Nephron (organoid): Measurements from ENCODE around the gene TSNAX.

Source experiments
- H3K27ac Mint-ChIP-seq, 3 experiments: 2 replicates each; pipeline ENCODE4 v1.8.0; 2020; ENCODE audit warnings: mixed read lengths in 3 of 3, mild to moderate bottlenecking in 2 of 3, moderate library complexity in 1 of 3
- H3K27me3 Mint-ChIP-seq: 2 replicates; pipeline ENCODE4 v1.8.0; 2021; ENCODE audit warnings: low read depth, mild to moderate bottlenecking, moderate library complexity, mixed read lengths
- H3K36me3 Mint-ChIP-seq: 2 replicates; pipeline ENCODE4 v1.8.0; 2020; ENCODE audit warnings: low read depth, mixed read lengths
- H3K4me1 Mint-ChIP-seq: 2 replicates; pipeline ENCODE4 v1.8.0; 2020; ENCODE audit warnings: mixed read lengths
- H3K4me3 Mint-ChIP-seq, 3 experiments: 2 replicates each; pipeline ENCODE4 v1.8.0; 2020; ENCODE audit warnings: mild to moderate bottlenecking in 3 of 3, mixed read lengths in 3 of 3, moderate library complexity in 2 of 3
- H3K9me3 Mint-ChIP-seq: 2 replicates; pipeline ENCODE4 v1.8.0; 2020; ENCODE audit warnings: mixed read lengths
- TF ChIP-seq, protein P1 (sequence below), 3 experiments: fragments of 200-600 bp; sonication (generic); IDR thresholded peaks; one replicate each; pipeline ENCODE4 v1.5.0; 2021; ENCODE audit warnings: antibody characterized with exemption in 3 of 3; ENCODE audit not compliant: unreplicated experiment in 3 of 3

TSNAX gene

DNA sequence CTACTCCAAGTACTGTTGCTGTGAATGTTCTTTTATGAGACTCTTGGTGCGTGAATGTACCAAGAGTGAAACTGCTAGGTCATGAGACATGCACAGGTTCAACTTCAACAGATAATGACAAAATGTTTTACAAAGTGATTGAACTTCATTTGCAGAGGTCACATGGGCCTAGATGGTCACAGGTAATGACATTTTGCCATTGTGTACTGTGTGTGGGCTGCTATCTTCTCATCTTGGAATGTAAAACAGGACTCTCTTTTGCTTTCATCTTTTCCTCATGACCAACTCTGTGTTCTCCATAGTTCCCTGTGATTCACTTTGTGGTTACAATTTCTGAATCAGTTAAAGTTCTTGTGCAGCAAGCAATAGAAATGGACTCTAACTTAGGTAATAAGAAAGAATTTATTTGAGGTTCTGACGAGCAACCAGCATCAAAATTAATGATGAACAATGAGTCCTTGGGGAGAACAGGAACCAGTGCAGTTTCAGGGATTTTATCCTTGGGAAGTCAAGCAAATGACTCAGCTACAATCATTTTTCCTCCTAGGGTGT is 16.2 kb upstream of the TSNAX start:
- TF ChIP-seq, protein P1, sequence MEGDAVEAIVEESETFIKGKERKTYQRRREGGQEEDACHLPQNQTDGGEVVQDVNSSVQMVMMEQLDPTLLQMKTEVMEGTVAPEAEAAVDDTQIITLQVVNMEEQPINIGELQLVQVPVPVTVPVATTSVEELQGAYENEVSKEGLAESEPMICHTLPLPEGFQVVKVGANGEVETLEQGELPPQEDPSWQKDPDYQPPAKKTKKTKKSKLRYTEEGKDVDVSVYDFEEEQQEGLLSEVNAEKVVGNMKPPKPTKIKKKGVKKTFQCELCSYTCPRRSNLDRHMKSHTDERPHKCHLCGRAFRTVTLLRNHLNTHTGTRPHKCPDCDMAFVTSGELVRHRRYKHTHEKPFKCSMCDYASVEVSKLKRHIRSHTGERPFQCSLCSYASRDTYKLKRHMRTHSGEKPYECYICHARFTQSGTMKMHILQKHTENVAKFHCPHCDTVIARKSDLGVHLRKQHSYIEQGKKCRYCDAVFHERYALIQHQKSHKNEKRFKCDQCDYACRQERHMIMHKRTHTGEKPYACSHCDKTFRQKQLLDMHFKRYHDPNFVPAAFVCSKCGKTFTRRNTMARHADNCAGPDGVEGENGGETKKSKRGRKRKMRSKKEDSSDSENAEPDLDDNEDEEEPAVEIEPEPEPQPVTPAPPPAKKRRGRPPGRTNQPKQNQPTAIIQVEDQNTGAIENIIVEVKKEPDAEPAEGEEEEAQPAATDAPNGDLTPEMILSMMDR (IDR thresholded peaks at IDR 0.05; ENCODE audit: unreplicated experiment in 3 of 3) = no peak
- no peaks in the 10 kb centered on the region for H3K27me3 Mint-ChIP-seq
- H3K9me3 Mint-ChIP-seq = no peaks in the 10 kb centered on the region
- no peaks in the 10 kb centered on the region for H3K36me3 Mint-ChIP-seq
- no peak overlapping the region for H3K27ac Mint-ChIP-seq
- no peaks in the 10 kb centered on the region for H3K4me1 Mint-ChIP-seq
- no peak overlapping the region for H3K4me3 Mint-ChIP-seq

DNA sequence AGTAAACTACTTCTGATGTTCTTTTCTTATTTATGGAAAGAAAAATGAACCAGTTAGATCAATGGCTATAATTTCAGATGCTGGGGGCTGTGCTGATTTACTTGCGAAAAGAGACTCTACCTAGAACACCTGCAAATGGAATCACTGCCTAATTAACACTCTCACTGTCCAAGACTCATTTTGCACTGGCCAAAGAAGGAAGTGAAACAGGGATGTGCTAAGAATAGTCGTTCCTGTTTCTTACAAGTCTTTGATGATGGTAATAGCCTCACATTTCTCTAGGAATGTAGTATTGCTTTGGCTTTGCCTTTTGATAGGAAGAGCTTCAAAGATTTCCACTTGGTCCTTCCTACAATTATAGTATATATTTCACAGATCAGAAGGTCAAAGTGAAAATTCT is 12.7 kb upstream of the TSNAX start:
- H3K4me1 Mint-ChIP-seq = no peaks in the 10 kb centered on the region
- H3K27me3 Mint-ChIP-seq = no peaks in the 10 kb centered on the region
- no peak overlapping the region for H3K27ac Mint-ChIP-seq
- H3K4me3 Mint-ChIP-seq = no peak overlapping the region
- H3K36me3 Mint-ChIP-seq = no peaks in the 10 kb centered on the region
- no peaks in the 10 kb centered on the region for H3K9me3 Mint-ChIP-seq
- TF ChIP-seq, protein P1 (IDR thresholded peaks at IDR 0.05; ENCODE audit: unreplicated experiment in 3 of 3) = no peak

DNA sequence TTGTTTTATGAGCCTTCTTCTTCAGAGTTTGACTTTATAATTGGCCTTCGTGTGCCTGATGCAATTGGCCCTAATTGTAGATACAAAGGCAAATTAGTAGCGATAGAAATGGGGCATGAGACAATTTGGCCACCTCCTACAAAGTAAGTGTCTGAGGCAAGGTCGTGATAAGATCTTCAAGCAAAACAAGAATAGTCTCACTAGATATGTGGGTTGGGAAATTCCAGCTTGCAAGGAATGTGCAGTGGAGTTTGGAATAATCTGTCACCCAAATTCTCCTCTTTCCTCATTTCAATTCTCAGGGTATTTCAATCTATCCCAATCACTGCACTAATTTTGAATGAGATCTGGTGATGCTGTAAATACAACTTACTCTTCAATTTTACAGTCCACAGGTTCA is 11.4 kb upstream of the TSNAX start:
- TF ChIP-seq, protein P1 (IDR thresholded peaks at IDR 0.05; ENCODE audit: unreplicated experiment in 3 of 3) = no peak
- Mint-ChIP-seq H3K36me3 (no peaks in the 10 kb centered on the region), H3K27me3 (no peaks in the 10 kb centered on the region), H3K27ac (no peak overlapping the region), H3K9me3 (no peaks in the 10 kb centered on the region), H3K4me1 (no peaks in the 10 kb centered on the region), H3K4me3 (no peak overlapping the region)

DNA sequence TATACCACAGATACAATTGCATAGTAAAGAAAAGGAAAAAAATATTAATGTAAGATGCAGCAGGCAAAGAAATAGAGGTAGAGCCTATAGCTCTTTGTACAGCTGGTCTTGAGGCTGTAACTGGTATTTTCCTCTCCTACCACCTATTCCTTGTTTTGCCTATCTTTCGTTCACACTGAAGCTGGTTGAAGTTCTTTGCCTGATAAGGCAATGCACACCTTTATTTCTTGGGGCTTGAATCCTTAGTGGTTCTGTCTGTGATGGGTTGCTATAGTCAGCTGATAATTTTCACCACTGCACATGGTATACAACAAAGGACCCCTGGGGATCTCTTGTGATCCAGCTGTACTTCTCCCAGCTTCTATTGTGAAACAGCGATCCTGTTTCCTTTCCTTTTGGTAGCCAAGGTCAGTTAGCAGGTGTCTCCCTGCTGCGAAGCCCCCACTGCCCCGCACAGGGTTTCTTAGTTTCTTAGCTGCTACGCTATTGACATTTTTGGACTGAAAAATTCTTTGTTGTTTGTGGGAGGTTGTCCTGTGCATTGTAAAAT is 9.9 kb upstream of the TSNAX start:
- TF ChIP-seq, protein P1 (IDR thresholded peaks at IDR 0.05; ENCODE audit: unreplicated experiment in 3 of 3) = no peak
- H3K27ac Mint-ChIP-seq = no peak overlapping the region
- no peaks in the 10 kb centered on the region for H3K36me3 Mint-ChIP-seq
- H3K27me3 Mint-ChIP-seq = no peaks in the 10 kb centered on the region
- no peaks in the 10 kb centered on the region for H3K9me3 Mint-ChIP-seq
- H3K4me3 Mint-ChIP-seq = no peak overlapping the region
- H3K4me1 Mint-ChIP-seq = no peaks in the 10 kb centered on the region

DNA sequence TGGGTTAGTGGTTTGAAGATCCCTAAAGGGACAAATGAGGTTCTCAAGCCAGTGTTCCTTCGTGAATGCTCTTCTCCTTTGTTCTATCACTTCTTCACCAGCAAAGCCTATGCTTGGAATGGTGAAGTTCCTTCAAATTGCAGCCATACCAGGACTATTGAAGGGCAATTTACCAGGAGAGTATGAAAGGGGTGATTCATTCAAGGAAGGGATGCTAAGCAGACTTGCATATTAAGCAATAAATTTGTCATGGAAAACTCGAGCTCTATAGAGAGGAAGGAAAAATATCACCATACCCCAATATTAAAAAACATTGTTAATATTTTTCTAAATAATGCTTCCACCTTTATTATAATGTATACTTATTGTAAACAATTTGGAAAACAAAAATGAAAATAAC is 9.3 kb upstream of the TSNAX start:
- Mint-ChIP-seq H3K4me1 (no peaks in the 10 kb centered on the region), H3K36me3 (no peaks in the 10 kb centered on the region), H3K27ac (no peak overlapping the region), H3K9me3 (no peaks in the 10 kb centered on the region), H3K27me3 (no peaks in the 10 kb centered on the region), H3K4me3 (no peak overlapping the region)
- TF ChIP-seq, protein P1 (IDR thresholded peaks at IDR 0.05; ENCODE audit: unreplicated experiment in 3 of 3) = no peak

DNA sequence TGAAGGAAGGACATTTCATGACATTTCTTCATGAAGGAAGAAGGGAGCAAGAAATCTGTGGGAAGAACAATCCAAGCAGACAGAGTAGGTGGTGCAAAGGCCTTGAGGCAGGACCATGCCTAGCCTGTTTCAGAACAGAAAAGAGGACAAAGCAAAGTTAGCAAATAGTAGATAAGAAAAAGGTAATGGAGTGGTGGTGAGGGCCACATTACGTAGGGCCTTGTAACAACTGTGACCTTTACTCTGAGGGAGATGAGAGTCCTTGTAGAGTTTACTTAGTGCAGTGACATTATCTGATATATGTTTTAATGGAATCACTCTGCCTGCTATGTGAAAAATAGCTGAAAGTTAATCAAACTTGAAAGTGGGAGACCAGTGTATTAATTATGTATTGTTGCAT is 6.4 kb upstream of the TSNAX start:
- H3K27me3 Mint-ChIP-seq = no peaks in the 10 kb centered on the region
- no peak overlapping the region for H3K4me3 Mint-ChIP-seq
- no peaks in the 10 kb centered on the region for H3K36me3 Mint-ChIP-seq
- no peak overlapping the region for H3K27ac Mint-ChIP-seq
- no peaks in the 10 kb centered on the region for H3K4me1 Mint-ChIP-seq
- H3K9me3 Mint-ChIP-seq = no peaks in the 10 kb centered on the region
- TF ChIP-seq, protein P1 (IDR thresholded peaks at IDR 0.05; ENCODE audit: unreplicated experiment in 3 of 3) = no peak
